Gastroesophageal sphincter (tissue), 4 donors: ENCODE results near the gene SRI. TPM values are rescaled to one million over a fixed set of nuclear protein-coding genes. Genes with fewer than 3 reads are reported as not detected.

Source experiments
- ATAC-seq: fragments of 150-250 bp; one replicate; pipeline ENCODE4 v1.9.1; 2016; ENCODE audit warnings: mild to moderate bottlenecking, moderate library complexity
- H3K27ac ChIP-seq, 4 donors: fragments of 200-600 bp; sonication (generic) in 3 of 4; 1 replicate in 3 of 4; 2 replicates in 1 of 4; pipeline ENCODE4 v1.5.1; 2016 to 2019
- H3K27me3 ChIP-seq: fragments of 200-600 bp; sonication (generic); one replicate; pipeline ENCODE4 v1.5.1; 2019
- H3K36me3 ChIP-seq, 2 donors: fragments of 200-600 bp; sonication (generic); one replicate each; pipeline ENCODE4 v1.5.1; 2019; ENCODE audit warnings: control low read depth in 1 of 2
- H3K4me1 ChIP-seq, 3 donors: fragments of 200-600 bp; sonication (generic); 1 replicate in 2 of 3; 2 replicates in 1 of 3; pipeline ENCODE4 v1.5.1; 2016 to 2019; ENCODE audit warnings: control low read depth in 2 of 3
- H3K4me3 ChIP-seq, 2 donors: fragments of 200-600 bp; sonication (generic); one replicate each; pipeline ENCODE4 v1.5.1; 2019; ENCODE audit warnings: mild to moderate bottlenecking in 1 of 2, moderate library complexity in 1 of 2
- H3K9me3 ChIP-seq, 3 donors: fragments of 200-600 bp; sonication (generic); one replicate each; pipeline ENCODE4 v1.5.1; 2017 to 2019; ENCODE audit warnings: control low read depth in 2 of 3
- CTCF ChIP-seq, 4 experiments: fragments of 200-600 bp in 2 of 4; fragments of 450-650 bp in 2 of 4; sonication (generic) in 1 of 4; IDR thresholded peaks; one replicate each; pipeline ENCODE4 v1.5.1; 2017 to 2019; ENCODE audit warnings: antibody characterized with exemption in 4 of 4, mild to moderate bottlenecking in 2 of 4, moderate library complexity in 2 of 4
- EP300 ChIP-seq: sonication (generic); formaldehyde crosslinking; IDR thresholded peaks from one replicate; pipeline ENCODE4 v1.6.1; 2017; ENCODE audit warnings: antibody characterized with exemption, mild to moderate bottlenecking
- POLR2A ChIP-seq, 2 donors: fragments of 450-650 bp; IDR thresholded peaks; one replicate each; pipeline ENCODE4 v1.6.1; 2017; ENCODE audit warnings: antibody characterized with exemption in 2 of 2, mild to moderate bottlenecking in 2 of 2, moderate library complexity in 1 of 2
- POLR2AphosphoS5 ChIP-seq: sonication (generic); formaldehyde crosslinking; IDR thresholded peaks from one replicate; pipeline ENCODE4 v1.6.1; 2017; ENCODE audit warnings: antibody characterized with exemption
- WGBS, 2 donors: methylation state at CpG; one replicate each; pipeline ENCODE4 v1.1.5; 2018; ENCODE audit warnings: low coverage in 1 of 2; 5-methylcytosine and 5-hydroxymethylcytosine counted together
- total RNA-seq, 4 donors: library from RNA; depleted of rRNA; stranded (reverse); fragments of >200 nt; gene quantifications; one replicate each; pipeline ENCODE4 v1.1.0, GENCODE V29; 2016

SRI gene
- total RNA-seq, 4 donors from 2014 or later: 35.2 to 72.5 (median 63.2) TPM

GRCh38 chr7:88202799-88203198 is 17.0 kb downstream of the SRI start:
- peaks cover 5 to 64% of the 10 kb centered on the region in 2 donors for H3K36me3 ChIP-seq
- no peak overlapping the region for H3K4me3 ChIP-seq
- whole genome bisulfite sequencing, 2 donors: 73 to 93% methylated on average over 3 of the region's 3 CpGs
- TF ChIP-seq POLR2A (IDR thresholded peaks at IDR 0.05): no peak
- no peak for TF ChIP-seq CTCF (IDR thresholded peaks at IDR 0.05)
- no peak for TF ChIP-seq EP300
- no peak for TF ChIP-seq POLR2AphosphoS5
- H3K4me1 ChIP-seq: no peaks in the 10 kb centered on the region
- H3K9me3 ChIP-seq: no peaks in the 10 kb centered on the region
- no peaks in the 10 kb centered on the region for H3K27me3 ChIP-seq
- H3K27ac ChIP-seq: no peak overlapping the region
- no peak for ATAC-seq

- no peak for ATAC-seq
- Histone ChIP-seq H3K27me3 (no peaks in the 10 kb centered on the region), H3K27ac (no peak overlapping the region), H3K36me3 (peaks cover 3 to 59% of the 10 kb centered on the region in 2 donors), H3K4me1 (no peaks in the 10 kb centered on the region), H3K4me3 (no peak overlapping the region), H3K9me3 (no peaks in the 10 kb centered on the region)
- 70 to 78% methylated on average over 5 of the region's 5 CpGs for WGBS, 2 donors
- TF ChIP-seq POLR2AphosphoS5 (no peak), POLR2A (IDR thresholded peaks at IDR 0.05) (no peak), CTCF (IDR thresholded peaks at IDR 0.05) (no peak), EP300 (no peak)
These were observed 17.6 kb downstream of the SRI start for GRCh38 chr7:88202278-88202677.

- no peak for ATAC-seq
These were observed 18.5 kb downstream of the SRI start for GRCh38 chr7:88201305-88201704.

GRCh38 chr7:88200789-88201188 is 19.0 kb downstream of the SRI start:
- Histone ChIP-seq H3K36me3 (peaks cover 3 to 44% of the 10 kb centered on the region in 2 donors), H3K4me3 (no peak overlapping the region), H3K4me1 (no peaks in the 10 kb centered on the region), H3K27me3 (no peaks in the 10 kb centered on the region), H3K9me3 (no peaks in the 10 kb centered on the region), H3K27ac (no peak overlapping the region)
- TF ChIP-seq POLR2A (IDR thresholded peaks at IDR 0.05) (no peak), POLR2AphosphoS5 (no peak), EP300 (no peak), CTCF (IDR thresholded peaks at IDR 0.05) (no peak)
- WGBS, 2 donors: 59 to 63% methylated on average over 3 to 4 of the region's 4 CpGs
- no peak for ATAC-seq

More at GRCh38 chr7:88201305-88201704, 18.5 kb downstream of the SRI start:
- no peak for TF ChIP-seq POLR2A (IDR thresholded peaks at IDR 0.05)
- no peak for TF ChIP-seq CTCF (IDR thresholded peaks at IDR 0.05)
- no peak for TF ChIP-seq EP300
- no peak for TF ChIP-seq POLR2AphosphoS5
- H3K36me3 ChIP-seq: peaks cover 3 to 50% of the 10 kb centered on the region in 2 donors
- no peak overlapping the region for H3K27ac ChIP-seq
- H3K4me3 ChIP-seq: no peak overlapping the region
- H3K27me3 ChIP-seq: no peaks in the 10 kb centered on the region
- no peaks in the 10 kb centered on the region for H3K4me1 ChIP-seq
- no peaks in the 10 kb centered on the region for H3K9me3 ChIP-seq

- H3K27me3 ChIP-seq: no peaks in the 10 kb centered on the region
- no peak for ATAC-seq
- TF ChIP-seq POLR2AphosphoS5 (no peak), EP300 (no peak), POLR2A (IDR thresholded peaks at IDR 0.05) (no peak), CTCF (IDR thresholded peaks at IDR 0.05) (no peak)
- no peaks in the 10 kb centered on the region for H3K9me3 ChIP-seq
- H3K4me3 ChIP-seq: no peak overlapping the region
- 78 to 85% methylated on average over 3 of the region's 3 CpGs for whole genome bisulfite sequencing, 2 donors
- peaks cover 3 to 39% of the 10 kb centered on the region in 2 donors for H3K36me3 ChIP-seq
- no peaks in the 10 kb centered on the region for H3K4me1 ChIP-seq
- no peak overlapping the region for H3K27ac ChIP-seq
These were observed 19.6 kb downstream of the SRI start for GRCh38 chr7:88200261-88200660.
